GM19025 (cell line): Measurements from ENCODE around the gene ANKZF1.
"Not testable (repeated sequence)": the region's sequence is repeated elsewhere in the genome, so short reads cannot be mapped to it uniquely, and the experiment has no call there.

ENCODE experiments used
- ATAC-seq: cut with Tn5 transposase; IDR thresholded peaks from one replicate; pipeline ENCODE4 v1.9.1; 2021; ENCODE audit warnings: mild to moderate bottlenecking, low read depth, moderate library complexity; ENCODE audit not compliant: unreplicated experiment

ANKZF1 gene, protein sequence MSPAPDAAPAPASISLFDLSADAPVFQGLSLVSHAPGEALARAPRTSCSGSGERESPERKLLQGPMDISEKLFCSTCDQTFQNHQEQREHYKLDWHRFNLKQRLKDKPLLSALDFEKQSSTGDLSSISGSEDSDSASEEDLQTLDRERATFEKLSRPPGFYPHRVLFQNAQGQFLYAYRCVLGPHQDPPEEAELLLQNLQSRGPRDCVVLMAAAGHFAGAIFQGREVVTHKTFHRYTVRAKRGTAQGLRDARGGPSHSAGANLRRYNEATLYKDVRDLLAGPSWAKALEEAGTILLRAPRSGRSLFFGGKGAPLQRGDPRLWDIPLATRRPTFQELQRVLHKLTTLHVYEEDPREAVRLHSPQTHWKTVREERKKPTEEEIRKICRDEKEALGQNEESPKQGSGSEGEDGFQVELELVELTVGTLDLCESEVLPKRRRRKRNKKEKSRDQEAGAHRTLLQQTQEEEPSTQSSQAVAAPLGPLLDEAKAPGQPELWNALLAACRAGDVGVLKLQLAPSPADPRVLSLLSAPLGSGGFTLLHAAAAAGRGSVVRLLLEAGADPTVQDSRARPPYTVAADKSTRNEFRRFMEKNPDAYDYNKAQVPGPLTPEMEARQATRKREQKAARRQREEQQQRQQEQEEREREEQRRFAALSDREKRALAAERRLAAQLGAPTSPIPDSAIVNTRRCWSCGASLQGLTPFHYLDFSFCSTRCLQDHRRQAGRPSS

DNA sequence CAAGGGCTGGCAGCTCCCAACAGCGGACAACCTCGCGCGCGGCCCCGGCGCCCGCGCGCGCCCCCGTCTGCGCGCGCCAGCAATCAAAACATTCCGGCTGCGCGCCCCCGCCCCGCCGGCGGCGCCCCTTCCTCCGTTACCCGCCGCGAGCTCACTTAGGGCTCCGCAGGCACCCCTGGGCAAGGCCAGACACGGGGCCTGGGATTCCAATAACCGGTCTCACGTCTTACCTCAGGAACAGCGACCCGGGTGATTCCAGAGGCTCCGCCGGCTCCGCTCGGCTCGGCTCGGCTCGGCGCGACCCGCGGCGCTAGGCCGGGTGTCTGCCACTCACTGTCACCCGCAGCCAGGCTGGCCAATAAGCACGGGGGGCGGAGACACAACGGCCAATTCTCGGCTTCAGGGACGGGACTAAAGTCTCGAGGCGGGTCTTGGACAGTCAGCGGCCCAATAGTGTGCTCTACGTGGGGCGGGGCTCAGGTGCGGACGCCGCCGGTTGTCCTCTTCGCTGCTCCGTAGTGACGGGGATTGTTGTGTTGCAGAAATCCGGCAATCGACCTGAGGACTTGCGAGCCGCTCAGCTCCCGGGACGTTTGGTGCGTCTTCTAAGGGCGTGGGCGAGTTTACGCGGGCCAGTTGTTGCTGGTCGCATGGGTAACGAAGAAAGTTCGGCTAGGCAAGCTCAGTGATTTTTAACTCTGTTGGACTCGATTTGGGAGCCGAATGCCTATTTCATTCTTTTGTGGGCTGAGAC, at the start of gene ANKZF1, which contains the start of gene ATG9A:
Gene ANKZF1, plus strand, starts transcription at position 502 of the 754 bp plus-strand sequence. CDS start 452 bp downstream, outside the sequence.
Gene ATG9A, minus strand, starts transcription at position 332 of the 754 bp plus-strand sequence. CDS start 1,612 bp downstream, outside the sequence.
- peak; percentile 96 for ATAC-seq

DNA sequence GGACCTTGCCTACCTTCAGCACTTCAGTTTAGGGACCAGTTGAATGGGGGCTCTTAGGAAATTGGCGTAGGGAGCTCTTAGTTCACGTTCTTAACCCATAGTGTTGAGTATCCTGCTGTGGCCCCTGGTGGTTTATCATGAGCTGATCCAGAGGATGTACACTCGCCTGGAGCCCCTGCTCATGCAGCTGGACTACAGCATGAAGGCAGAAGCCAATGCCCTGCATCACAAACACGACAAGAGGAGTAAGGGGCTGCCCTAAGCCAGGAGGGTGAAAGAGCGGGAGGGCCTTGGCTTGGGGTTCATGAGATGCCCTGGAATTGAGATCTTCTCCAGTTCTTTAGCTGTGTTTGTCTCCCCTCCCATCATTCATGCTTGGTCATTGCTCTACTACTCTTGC, 48.6 kb upstream of the ANKZF1 start:
- no peak for ATAC-seq

DNA sequence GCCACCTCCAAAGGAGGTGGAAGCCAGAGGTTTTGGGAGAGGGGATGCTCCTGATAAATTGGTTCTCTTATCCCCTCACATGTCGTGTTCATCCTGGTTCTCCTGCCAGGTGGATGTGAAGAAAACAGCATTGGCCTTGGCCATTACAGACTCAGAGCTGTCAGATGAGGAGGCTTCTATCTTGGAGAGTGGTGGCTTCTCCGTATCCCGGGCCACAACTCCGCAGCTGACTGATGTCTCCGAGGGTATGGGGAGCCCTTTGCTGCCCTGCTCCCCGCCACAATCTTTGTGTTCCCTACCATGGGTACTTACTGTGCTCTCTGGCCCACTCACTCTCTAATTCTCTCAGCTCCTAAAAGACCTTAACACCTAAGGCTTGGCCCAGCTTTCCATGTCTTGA, 48.1 kb upstream of the ANKZF1 start:
- ATAC-seq: no peak

DNA sequence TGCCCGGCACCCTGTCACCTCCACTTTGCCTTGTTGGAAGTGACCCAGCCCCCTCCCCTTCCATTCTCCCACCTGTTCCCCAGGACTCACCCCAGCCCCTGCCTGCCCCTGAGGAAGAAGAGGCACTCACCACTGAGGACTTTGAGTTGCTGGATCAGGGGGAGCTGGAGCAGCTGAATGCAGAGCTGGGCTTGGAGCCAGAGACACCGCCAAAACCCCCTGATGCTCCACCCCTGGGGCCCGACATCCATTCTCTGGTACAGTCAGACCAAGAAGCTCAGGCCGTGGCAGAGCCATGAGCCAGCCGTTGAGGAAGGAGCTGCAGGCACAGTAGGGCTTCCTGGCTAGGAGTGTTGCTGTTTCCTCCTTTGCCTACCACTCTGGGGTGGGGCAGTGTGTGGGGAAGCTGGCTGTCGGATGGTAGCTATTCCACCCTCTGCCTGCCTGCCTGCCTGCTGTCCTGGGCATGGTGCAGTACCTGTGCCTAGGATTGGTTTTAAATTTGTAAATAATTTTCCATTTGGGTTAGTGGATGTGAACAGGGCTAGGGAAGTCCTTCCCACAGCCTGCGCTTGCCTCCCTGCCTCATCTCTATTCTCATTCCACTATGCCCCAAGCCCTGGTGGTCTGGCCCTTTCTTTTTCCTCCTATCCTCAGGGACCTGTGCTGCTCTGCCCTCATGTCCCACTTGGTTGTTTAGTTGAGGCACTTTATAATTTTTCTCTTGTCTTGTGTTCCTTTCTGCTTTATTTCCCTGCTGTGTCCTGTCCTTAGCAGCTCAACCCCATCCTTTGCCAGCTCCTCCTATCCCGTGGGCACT, 47.1 kb upstream of the ANKZF1 start:
- ATAC-seq: no peak

DNA sequence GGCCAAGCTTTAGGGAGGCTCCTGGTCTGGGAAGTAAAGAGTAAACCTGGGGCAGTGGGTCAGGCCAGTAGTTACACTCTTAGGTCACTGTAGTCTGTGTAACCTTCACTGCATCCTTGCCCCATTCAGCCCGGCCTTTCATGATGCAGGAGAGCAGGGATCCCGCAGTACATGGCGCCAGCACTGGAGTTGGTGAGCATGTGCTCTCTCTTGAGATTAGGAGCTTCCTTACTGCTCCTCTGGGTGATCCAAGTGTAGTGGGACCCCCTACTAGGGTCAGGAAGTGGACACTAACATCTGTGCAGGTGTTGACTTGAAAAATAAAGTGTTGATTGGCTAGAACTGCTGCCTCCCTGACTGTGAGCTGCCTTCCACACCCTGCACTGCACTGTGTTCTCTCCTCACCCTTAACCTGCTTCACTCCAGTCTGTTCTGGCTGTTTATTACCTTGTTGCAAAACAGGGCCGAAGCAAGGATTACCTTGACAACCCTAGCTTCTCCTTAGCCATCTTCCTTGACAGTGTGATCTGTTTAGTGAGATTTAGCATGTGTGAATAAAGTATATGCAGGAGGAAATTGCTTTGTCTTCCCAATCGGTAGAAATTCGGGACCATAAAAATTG, 46.3 kb upstream of the ANKZF1 start:
- ATAC-seq: no peak

DNA sequence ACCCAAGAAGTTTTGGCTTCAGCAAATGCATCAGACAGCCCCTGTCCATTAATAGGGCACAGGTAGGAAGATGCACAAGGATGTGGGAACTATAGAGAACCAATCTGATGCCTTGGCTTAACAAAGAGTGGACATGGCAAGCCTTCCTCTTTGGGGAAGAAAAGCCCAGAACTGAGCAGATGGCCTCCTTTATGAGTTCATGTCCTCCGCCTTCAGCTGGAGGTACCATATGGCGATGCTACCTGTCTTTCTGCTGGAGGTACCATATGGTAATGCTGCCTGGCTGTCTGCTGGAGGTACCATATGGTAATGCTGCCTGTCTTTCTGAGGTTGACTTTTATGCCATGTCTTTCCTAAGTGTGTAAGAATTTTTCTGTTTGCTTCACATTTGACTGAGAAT, 45.5 kb upstream of the ANKZF1 start:
- ATAC-seq: no peak

DNA sequence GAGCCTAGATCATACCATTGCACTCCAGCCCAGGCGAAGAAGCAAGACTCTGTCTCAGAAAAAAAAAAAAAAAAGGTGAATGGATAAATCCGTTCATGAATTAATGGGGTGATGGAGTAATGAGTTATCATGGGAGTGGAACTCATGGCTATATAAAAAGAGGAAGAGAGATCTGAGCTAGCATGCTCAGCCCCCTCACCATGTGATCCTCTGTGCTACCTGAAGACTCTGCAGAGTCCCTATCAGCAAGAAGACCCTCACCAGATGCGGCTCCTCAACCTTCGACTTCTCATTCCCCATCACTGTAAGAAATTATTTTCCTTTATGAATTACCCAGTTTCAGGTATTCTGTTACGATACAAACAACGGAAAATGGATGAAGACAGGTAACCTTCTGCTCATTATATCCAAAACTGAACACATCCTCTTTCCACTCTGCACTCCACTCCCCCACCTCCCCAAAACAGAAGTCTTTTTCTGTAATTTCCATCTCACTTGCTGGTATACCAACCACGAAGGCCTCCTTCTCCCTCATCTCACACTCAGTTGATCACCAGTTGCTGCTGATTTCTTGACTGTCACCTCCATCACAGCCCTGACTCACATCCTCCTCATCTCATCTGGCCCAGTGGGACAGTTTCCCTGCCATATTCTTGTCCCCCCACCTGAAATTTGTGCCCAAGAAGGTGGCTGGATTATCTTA, 42.7 kb upstream of the ANKZF1 start:
- no peak for ATAC-seq

DNA sequence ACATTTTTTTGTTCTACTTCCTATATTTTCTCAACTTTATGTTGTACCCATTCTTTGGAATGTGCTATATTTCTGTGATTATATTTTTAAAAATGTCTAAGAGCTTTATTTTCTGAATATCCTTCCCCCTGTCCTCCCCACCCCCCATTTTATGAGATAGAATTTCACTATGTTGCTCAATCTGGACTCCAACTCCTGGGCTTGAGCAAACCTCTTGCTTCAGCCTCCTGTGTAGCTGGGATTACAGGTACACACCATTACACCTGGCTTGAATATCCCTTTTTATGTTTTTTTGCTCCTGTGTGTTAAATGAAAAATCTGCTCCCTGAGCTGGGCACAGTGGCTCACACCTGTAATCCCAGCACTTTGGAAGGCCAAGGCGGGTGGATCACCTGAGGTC, 32.2 kb upstream of the ANKZF1 start:
- no peak for ATAC-seq

DNA sequence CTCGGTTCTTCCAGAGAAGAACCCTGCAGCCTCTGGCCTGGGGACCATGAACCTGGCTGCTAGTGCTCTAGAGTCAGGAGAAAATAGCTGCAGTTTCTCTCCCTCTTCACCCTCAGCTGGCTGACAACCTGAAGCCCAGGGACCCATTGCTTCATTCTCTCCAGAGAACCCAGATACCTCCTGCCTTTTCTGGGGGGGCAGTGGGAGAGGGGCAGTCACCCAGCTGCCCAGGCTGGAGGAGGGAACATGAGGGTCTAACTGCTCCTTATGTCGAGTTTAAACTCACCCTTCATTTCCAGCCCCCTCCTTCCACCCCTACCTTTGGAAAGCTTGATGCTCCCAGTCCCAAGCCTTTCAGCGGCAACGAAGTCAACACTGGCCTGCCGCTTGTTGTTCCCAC, 30.6 kb upstream of the ANKZF1 start:
- no peak for ATAC-seq

DNA sequence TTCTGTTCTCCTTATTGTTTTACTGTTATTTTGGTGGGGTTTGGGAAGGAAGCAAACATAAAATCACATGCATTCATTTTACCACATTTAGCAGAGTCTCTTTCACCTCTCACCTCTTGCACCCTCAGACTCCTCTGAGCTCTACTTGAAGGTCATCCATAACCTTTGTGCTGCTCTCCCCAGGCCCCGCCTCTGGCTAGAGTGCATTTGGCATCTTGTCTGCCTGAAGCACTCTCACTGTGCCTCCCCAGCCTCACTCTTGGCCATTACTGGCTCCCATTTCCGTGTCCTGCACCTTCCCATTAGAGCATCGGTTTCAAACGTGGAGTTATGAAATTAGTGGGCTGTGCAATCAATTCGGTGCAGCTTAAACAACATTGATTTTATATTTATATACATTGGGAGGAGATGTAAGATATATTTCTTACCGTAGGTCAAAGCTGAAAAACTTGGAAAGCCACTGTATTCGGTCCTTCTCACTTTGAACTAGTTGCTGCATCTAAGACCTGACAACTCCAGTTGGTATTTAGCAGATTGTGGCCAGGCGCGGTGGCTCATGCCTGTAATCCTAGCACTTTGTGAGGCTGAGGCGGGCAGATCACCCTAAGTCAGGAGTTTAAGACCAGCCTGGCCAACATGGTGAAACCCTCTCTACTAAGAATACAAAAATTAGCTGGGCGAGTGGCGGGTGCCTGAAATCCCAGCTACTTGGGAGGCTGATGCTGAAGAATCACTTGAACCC, 30.0 kb upstream of the ANKZF1 start:
- ATAC-seq: no peak

DNA sequence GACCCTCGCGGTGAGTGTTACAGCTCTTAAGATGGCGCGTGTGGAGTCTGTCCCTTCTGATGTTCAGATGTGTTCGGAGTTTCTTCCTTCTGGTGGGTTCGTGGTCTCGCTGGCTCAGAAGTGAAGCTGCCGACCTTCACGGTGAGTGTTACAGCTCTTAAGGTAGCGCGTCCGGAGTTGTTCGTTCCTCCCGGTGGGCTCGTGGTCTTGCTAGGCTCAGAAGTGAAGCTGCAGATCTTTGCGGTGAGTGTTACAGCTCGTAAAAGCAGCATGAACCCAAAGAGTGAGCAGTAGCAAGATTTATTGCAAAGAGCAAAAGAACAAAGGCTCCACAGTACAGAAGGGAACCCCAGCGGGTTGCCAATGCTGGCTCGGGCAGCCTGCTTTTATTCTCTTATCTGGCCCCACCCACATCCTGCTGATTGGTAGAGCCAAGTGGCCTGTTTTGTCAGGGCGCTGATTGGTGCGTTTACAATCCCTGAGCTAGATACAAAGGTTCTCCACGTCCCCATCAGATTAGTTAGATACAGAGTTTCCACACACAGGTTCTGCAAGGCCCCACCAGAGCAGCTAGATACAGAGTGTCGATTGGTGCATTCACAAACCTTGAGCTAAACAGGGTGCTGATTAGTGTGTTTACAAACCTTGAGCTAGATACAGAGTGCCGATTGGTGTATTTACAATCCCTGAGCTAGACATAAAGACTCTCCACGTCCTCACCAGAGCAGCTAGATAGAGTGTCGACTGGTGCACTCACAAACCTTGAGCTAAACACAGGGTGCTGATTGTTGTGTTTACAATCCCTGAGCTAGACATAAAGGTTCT, 28.9 kb upstream of the ANKZF1 start:
- not testable (repeated sequence) for ATAC-seq

DNA sequence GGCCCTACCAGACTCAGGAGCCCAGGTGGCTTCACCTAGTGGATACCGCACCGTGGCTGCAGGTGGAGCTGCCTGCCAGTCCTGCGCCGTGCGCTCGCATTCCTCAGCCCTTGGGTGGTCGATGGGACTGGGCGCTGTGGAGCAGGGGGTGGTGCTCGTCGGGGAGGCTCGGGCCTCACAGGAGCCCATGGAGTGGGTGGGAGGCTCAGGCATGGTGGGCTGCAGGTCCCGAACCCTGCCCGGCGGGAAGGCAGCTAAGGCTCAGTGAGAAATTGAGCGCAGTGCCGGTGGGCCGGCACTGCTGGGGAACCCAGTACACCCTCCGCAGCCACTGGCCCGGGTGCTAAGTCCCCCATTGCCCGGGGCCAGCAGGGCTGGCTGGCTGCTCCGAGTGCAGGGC, 28.3 kb upstream of the ANKZF1 start:
- not testable (repeated sequence) for ATAC-seq

DNA sequence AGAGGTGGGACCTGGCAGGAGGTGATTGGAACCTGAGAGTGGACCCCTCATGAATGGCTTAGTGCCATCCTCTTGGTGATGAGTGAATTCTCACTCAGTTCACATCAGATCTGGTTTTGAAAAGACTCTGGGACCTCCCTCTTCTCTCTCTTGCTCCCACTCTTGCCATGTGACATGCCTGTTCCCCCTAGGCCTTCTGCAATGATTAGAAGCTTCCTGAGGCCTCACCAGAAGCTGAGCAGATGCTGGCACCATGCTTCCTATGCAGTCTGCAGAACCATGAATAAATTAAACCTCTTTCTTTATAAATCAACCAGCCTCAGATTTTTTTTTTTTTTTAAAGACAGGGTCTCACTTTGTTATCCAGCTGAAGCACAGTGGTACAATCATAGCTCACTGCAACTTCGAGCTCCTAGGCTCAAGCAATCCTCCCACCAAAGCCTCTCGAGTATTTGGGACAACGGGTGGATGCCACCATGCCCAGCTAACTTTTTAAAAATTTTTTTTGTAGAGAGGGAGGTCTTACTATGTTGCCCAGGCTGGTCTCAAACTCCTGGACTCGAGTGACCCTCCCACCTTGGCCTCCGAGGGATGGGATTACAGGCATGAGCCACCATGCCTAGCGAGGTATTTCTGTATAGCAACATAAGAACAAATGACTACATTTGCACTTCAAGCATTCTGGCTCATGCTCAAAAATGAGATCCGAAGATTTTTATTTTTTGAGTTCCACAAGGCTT, 25.0 kb upstream of the ANKZF1 start:
- no peak for ATAC-seq

DNA sequence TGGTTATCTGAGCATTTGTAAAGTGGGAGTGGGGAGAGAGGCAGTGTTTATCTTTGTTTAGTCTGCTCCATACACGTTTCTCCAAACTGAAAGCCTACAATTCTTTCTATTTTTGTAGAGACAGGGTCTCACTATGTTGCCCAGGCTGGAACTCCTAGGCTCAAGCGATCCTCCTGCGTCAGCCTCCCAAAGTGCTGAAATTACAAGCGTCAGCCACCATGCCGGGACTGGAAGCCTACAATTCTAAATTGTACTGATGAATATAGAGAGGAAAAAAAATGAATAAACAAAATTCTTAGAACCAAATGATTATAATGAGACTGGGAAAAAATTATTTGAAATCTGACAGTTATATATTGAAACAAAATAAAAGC, 24.5 kb upstream of the ANKZF1 start:
- ATAC-seq: no peak

DNA sequence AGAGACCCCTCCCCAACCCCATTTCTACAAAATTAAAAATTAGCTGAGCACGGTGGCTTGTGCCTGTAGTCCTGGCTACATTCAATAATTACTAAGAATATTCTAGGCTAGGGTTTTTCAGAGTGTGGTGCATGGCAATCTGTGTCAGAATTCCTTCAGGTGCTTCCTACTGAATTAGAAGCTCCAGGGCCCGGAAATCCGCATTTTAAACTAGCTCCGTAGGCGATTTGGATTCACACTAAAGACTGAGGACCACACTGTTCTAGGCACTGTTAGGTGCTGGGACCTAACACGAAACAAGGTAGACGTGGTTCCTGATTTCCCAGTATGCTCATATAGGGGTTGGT, 23.7 kb upstream of the ANKZF1 start:
- no peak for ATAC-seq

DNA sequence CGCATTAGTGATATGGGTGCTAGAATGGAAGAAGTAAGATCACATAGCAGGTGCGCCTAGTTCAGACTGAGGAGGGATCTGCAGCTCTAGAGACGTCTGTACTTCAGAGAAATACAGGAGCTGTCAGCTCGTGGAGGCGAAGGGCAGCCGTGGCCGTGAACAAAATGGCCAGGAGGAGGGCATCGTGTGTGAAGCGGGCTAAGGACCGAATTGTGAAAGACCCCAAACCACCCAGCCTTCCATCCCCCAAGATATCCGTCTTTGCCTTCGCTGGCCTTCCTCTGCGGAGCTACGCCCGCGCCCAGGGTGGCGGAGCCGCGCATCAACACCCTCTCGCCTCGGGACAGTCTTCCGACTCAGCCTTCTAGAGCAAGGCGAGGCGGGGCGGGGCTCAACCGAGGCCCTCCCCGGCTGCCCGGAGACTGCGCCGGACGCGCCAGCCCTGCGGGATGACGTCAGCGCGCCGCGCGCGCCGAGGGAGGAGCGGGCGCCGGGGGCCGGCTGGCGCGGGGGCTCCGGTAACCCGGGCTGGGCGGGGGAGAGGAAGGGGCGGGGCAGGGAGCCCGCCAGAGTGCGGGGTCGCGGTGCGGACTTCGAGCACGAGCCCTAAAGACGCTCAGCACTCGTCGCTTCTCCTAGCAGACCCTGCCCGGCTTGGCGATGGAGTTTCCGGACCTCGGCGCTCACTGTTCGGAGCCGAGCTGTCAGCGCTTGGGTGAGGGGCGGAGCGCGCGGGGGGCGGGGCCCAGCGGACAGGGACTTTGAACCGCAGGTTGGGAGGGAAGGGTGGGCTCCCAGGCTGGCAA, 23.1 kb upstream of the ANKZF1 start, which contains the start of gene ZFAND2B:
Gene ZFAND2B, plus strand, starts transcription at position 455 of the 806 bp plus-strand sequence. Its CDS starts 206 bp downstream, at position 661.
- peak; percentile 94 for ATAC-seq
